ENCODE data around the gene SEZ6L. TPM values are rescaled to one million over a fixed set of nuclear protein-coding genes. Genes with fewer than 3 reads are reported as not detected.

SEZ6L gene
- polyA plus RNA-seq, 2 donors: 0.01 to 0.04 TPM

DNA sequence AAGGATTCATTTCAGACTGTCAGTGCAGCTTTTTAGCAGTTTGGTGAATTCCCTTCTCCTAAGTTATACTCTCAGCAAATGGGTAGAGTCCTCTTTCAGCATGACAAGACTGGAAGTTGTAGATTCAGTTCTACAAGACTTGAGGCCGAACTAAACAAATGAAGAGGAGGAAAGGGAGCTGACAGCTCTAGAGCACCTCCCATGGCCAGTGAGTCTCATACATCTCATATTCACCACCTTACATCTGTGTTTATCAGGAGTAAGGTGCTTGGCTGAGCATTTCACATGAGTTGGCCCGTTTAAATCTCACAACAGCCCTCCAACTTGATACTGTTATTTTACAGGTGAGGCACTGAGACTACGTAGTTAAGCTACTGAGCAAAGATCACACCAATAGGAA lies 30.4 kb downstream of the SEZ6L start:
- Histone ChIP-seq H3K27ac (ENCODE audit: low read depth in 2 of 2, low read length in 1 of 2) (no peak overlapping the region), H3K4me1 (ENCODE audit: control insufficient read depth in 2 of 2, insufficient read depth in 2 of 2, low read length in 1 of 2) (no peaks in the 10 kb centered on the region), H3K36me3 (ENCODE audit: control insufficient read depth in 2 of 2, insufficient read depth in 2 of 2, low read length in 1 of 2) (no peaks in the 10 kb centered on the region), H3K4me3 (ENCODE audit: low read depth in 1 of 2, low read length in 2 of 2) (no peak overlapping the region), H3K9me3 (ENCODE audit: control insufficient read depth in 2 of 2, insufficient read depth in 1 of 2, low read depth in 1 of 2, low read length in 1 of 2) (no peaks in the 10 kb centered on the region), H3K27me3 (ENCODE audit: control insufficient read depth in 1 of 2, insufficient read depth in 2 of 2, low read length in 2 of 2) (no peaks in the 10 kb centered on the region)
- WGBS, 2 donors: 65 to 73% methylated on average over 3 of the region's 3 CpGs

DNA sequence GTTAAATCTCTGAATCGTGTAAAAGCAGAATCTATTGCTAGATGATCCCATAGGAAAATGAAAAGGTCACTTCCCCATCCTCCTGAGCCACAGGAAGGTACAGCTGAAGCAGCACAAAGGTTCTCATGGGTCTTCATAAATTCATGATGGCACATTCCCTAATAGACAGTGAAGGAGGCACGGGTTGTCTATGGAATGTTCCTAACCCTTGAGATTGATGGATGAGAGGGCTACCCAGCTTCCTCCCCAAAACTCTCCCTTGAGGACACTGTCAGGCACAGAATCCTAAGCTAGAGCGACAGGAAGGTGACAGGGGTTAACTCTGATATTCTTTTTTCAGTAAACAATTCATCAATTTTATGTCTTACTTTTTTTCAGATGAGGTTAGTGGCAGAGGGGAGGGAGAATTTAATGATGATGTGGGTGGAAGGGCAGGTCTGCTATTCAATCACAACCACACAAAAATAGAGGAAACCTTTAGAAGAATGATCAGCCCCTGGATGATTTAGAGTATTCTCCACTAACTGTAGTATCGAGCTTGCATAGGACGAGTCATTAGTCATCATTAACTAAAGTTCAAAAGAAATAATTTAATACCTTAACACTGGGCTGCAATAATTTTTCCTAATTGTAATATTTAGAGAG lies 33.1 kb downstream of the SEZ6L start:
- Histone ChIP-seq H3K4me3 (ENCODE audit: low read depth in 1 of 2, low read length in 2 of 2) (no peak overlapping the region), H3K36me3 (ENCODE audit: control insufficient read depth in 2 of 2, insufficient read depth in 2 of 2, low read length in 1 of 2) (no peaks in the 10 kb centered on the region), H3K27me3 (ENCODE audit: control insufficient read depth in 1 of 2, insufficient read depth in 2 of 2, low read length in 2 of 2) (no peaks in the 10 kb centered on the region), H3K27ac (ENCODE audit: low read depth in 2 of 2, low read length in 1 of 2) (no peak overlapping the region), H3K4me1 (ENCODE audit: control insufficient read depth in 2 of 2, insufficient read depth in 2 of 2, low read length in 1 of 2) (no peaks in the 10 kb centered on the region), H3K9me3 (ENCODE audit: control insufficient read depth in 2 of 2, insufficient read depth in 1 of 2, low read depth in 1 of 2, low read length in 1 of 2) (no peaks in the 10 kb centered on the region)
- 54% methylated on average over 5 of the region's 5 CpGs for WGBS, 2 donors

GRCh38 chr22:26205494-26205893 lies 36.2 kb downstream of the SEZ6L start:
- WGBS, 2 donors: 79 to 88% methylated on average over 4 of the region's 4 CpGs
- Histone ChIP-seq H3K36me3 (ENCODE audit: control insufficient read depth in 2 of 2, insufficient read depth in 2 of 2, low read length in 1 of 2) (no peaks in the 10 kb centered on the region), H3K9me3 (ENCODE audit: control insufficient read depth in 2 of 2, insufficient read depth in 1 of 2, low read depth in 1 of 2, low read length in 1 of 2) (no peaks in the 10 kb centered on the region), H3K27ac (ENCODE audit: low read depth in 2 of 2, low read length in 1 of 2) (no peak overlapping the region), H3K4me3 (ENCODE audit: low read depth in 1 of 2, low read length in 2 of 2) (no peak overlapping the region), H3K4me1 (ENCODE audit: control insufficient read depth in 2 of 2, insufficient read depth in 2 of 2, low read length in 1 of 2) (no peaks in the 10 kb centered on the region), H3K27me3 (ENCODE audit: control insufficient read depth in 1 of 2, insufficient read depth in 2 of 2, low read length in 2 of 2) (no peaks in the 10 kb centered on the region)

GRCh38 chr22:26210334-26210733 lies 41.1 kb downstream of the SEZ6L start:
- H3K9me3 ChIP-seq (ENCODE audit: control insufficient read depth in 2 of 2, insufficient read depth in 1 of 2, low read depth in 1 of 2, low read length in 1 of 2): no peaks in the 10 kb centered on the region
- no peak overlapping the region for H3K4me3 ChIP-seq (ENCODE audit: low read depth in 1 of 2, low read length in 2 of 2)
- 53 to 56% methylated on average over 8 of the region's 8 CpGs for WGBS, 2 donors
- H3K4me1 ChIP-seq (ENCODE audit: control insufficient read depth in 2 of 2, insufficient read depth in 2 of 2, low read length in 1 of 2): no peaks in the 10 kb centered on the region
- H3K27ac ChIP-seq (ENCODE audit: low read depth in 2 of 2, low read length in 1 of 2): no peak overlapping the region
- H3K27me3 ChIP-seq (ENCODE audit: control insufficient read depth in 1 of 2, insufficient read depth in 2 of 2, low read length in 2 of 2): no peaks in the 10 kb centered on the region
- no peaks in the 10 kb centered on the region for H3K36me3 ChIP-seq (ENCODE audit: control insufficient read depth in 2 of 2, insufficient read depth in 2 of 2, low read length in 1 of 2)

GRCh38 chr22:26213826-26214225 lies 44.6 kb downstream of the SEZ6L start:
- Histone ChIP-seq H3K27ac (ENCODE audit: low read depth in 2 of 2, low read length in 1 of 2) (no peak overlapping the region), H3K4me1 (ENCODE audit: control insufficient read depth in 2 of 2, insufficient read depth in 2 of 2, low read length in 1 of 2) (no peaks in the 10 kb centered on the region), H3K9me3 (ENCODE audit: control insufficient read depth in 2 of 2, insufficient read depth in 1 of 2, low read depth in 1 of 2, low read length in 1 of 2) (no peaks in the 10 kb centered on the region), H3K36me3 (ENCODE audit: control insufficient read depth in 2 of 2, insufficient read depth in 2 of 2, low read length in 1 of 2) (no peaks in the 10 kb centered on the region), H3K4me3 (ENCODE audit: low read depth in 1 of 2, low read length in 2 of 2) (no peak overlapping the region), H3K27me3 (ENCODE audit: control insufficient read depth in 1 of 2, insufficient read depth in 2 of 2, low read length in 2 of 2) (no peaks in the 10 kb centered on the region)
- WGBS, 2 donors: 31 to 40% methylated on average over 1 of the region's 1 CpG

- H3K9me3 ChIP-seq (ENCODE audit: control insufficient read depth in 2 of 2, insufficient read depth in 1 of 2, low read depth in 1 of 2, low read length in 1 of 2): no peaks in the 10 kb centered on the region
- no peaks in the 10 kb centered on the region for H3K36me3 ChIP-seq (ENCODE audit: control insufficient read depth in 2 of 2, insufficient read depth in 2 of 2, low read length in 1 of 2)
- H3K4me1 ChIP-seq (ENCODE audit: control insufficient read depth in 2 of 2, insufficient read depth in 2 of 2, low read length in 1 of 2): no peaks in the 10 kb centered on the region
- 56% methylated on average over 4 of the region's 4 CpGs for WGBS, 2 donors
- no peaks in the 10 kb centered on the region for H3K27me3 ChIP-seq (ENCODE audit: control insufficient read depth in 1 of 2, insufficient read depth in 2 of 2, low read length in 2 of 2)
- no peak overlapping the region for H3K4me3 ChIP-seq (ENCODE audit: low read depth in 1 of 2, low read length in 2 of 2)
- no peak overlapping the region for H3K27ac ChIP-seq (ENCODE audit: low read depth in 2 of 2, low read length in 1 of 2)
Measured at GRCh38 chr22:26214466-26214865, 45.2 kb downstream of the SEZ6L start.

DNA sequence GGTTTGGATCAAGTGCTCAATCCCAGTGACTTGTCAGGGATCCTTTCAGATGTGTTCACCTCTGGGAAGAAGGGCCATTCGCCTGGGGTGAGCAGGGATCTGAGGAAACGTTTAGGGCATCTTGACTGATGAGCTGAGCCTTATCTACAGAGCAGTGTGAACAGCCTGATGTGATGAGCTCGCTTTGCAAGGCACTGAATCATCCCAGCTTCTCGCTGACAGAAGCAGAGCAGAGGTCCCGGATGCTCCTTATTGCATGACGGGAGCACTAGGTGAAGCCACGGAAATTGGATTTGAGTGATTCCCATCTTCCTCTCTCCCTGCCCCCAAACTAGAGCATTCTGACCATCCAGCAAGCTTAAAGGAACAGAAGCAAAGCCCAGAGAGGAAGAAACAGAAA lies 46.5 kb downstream of the SEZ6L start:
- Histone ChIP-seq H3K36me3 (ENCODE audit: control insufficient read depth in 2 of 2, insufficient read depth in 2 of 2, low read length in 1 of 2) (no peaks in the 10 kb centered on the region), H3K9me3 (ENCODE audit: control insufficient read depth in 2 of 2, insufficient read depth in 1 of 2, low read depth in 1 of 2, low read length in 1 of 2) (no peaks in the 10 kb centered on the region), H3K27me3 (ENCODE audit: control insufficient read depth in 1 of 2, insufficient read depth in 2 of 2, low read length in 2 of 2) (no peaks in the 10 kb centered on the region), H3K27ac (ENCODE audit: low read depth in 2 of 2, low read length in 1 of 2) (no peak overlapping the region), H3K4me1 (ENCODE audit: control insufficient read depth in 2 of 2, insufficient read depth in 2 of 2, low read length in 1 of 2) (no peaks in the 10 kb centered on the region), H3K4me3 (ENCODE audit: low read depth in 1 of 2, low read length in 2 of 2) (no peak overlapping the region)
- WGBS, 2 donors: 34 to 48% methylated on average over 7 of the region's 7 CpGs

DNA sequence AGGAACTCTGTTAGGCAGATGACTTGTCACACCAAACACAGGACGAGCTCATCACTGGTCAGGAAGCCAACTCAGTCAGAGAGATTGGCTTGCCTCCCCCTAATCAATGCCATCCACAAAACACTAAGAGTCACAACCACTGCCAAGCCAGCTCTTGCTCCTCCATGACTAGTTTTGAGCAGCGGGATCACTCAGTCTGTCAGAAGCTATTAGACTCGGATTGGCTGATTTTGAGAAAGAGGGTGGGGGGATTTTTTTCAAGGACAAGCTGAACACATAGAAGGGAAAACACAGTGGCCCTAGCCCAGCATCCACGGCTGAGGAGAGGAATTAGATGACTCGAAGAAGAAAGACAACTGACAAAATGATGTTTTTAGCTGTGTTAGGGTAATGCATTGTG lies 55.9 kb downstream of the SEZ6L start:
- H3K9me3 ChIP-seq (ENCODE audit: control insufficient read depth in 2 of 2, insufficient read depth in 1 of 2, low read depth in 1 of 2, low read length in 1 of 2): peaks cover 0 to 2% of the 10 kb centered on the region in 2 donors
- H3K36me3 ChIP-seq (ENCODE audit: control insufficient read depth in 2 of 2, insufficient read depth in 2 of 2, low read length in 1 of 2): no peaks in the 10 kb centered on the region
- no peaks in the 10 kb centered on the region for H3K27me3 ChIP-seq (ENCODE audit: control insufficient read depth in 1 of 2, insufficient read depth in 2 of 2, low read length in 2 of 2)
- no peak overlapping the region for H3K27ac ChIP-seq (ENCODE audit: low read depth in 2 of 2, low read length in 1 of 2)
- no peak overlapping the region for H3K4me3 ChIP-seq (ENCODE audit: low read depth in 1 of 2, low read length in 2 of 2)
- H3K4me1 ChIP-seq (ENCODE audit: control insufficient read depth in 2 of 2, insufficient read depth in 2 of 2, low read length in 1 of 2): no peaks in the 10 kb centered on the region
- WGBS, 2 donors: 63% methylated on average over 5 of the region's 5 CpGs

- no peaks in the 10 kb centered on the region for H3K27me3 ChIP-seq (ENCODE audit: control insufficient read depth in 1 of 2, insufficient read depth in 2 of 2, low read length in 2 of 2)
- H3K27ac ChIP-seq (ENCODE audit: low read depth in 2 of 2, low read length in 1 of 2): no peak overlapping the region
- no peaks in the 10 kb centered on the region for H3K36me3 ChIP-seq (ENCODE audit: control insufficient read depth in 2 of 2, insufficient read depth in 2 of 2, low read length in 1 of 2)
- H3K4me1 ChIP-seq (ENCODE audit: control insufficient read depth in 2 of 2, insufficient read depth in 2 of 2, low read length in 1 of 2): no peaks in the 10 kb centered on the region
- WGBS, 2 donors: 83 to 87% methylated on average over 7 of the region's 7 CpGs
- H3K9me3 ChIP-seq (ENCODE audit: control insufficient read depth in 2 of 2, insufficient read depth in 1 of 2, low read depth in 1 of 2, low read length in 1 of 2): peaks cover 0 to 2% of the 10 kb centered on the region in 2 donors
- H3K4me3 ChIP-seq (ENCODE audit: low read depth in 1 of 2, low read length in 2 of 2): no peak overlapping the region
Measured at GRCh38 chr22:26226538-26227297, 57.5 kb downstream of the SEZ6L start.

DNA sequence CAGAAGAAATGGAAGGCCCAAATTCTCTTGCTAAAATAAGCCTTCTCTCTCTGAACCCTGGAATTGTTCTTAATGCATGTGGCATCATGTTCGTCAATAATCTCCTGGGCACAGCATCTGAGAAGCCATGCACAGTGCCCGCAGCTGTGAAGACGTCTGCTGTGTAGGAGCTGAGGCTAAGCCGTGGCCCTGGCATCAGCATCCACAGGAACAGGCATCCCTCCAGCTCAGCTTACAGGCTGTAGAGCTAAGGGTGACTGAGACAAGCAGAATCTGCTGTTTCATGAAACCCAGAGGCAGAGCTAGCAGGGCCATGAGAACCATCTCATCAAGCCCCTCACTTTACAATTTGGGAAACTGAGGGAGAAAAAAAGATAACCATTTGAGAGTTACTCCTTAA lies 60.6 kb downstream of the SEZ6L start:
- no peaks in the 10 kb centered on the region for H3K4me1 ChIP-seq (ENCODE audit: control insufficient read depth in 2 of 2, insufficient read depth in 2 of 2, low read length in 1 of 2)
- no peak overlapping the region for H3K27ac ChIP-seq (ENCODE audit: low read depth in 2 of 2, low read length in 1 of 2)
- H3K27me3 ChIP-seq (ENCODE audit: control insufficient read depth in 1 of 2, insufficient read depth in 2 of 2, low read length in 2 of 2): no peaks in the 10 kb centered on the region
- H3K36me3 ChIP-seq (ENCODE audit: control insufficient read depth in 2 of 2, insufficient read depth in 2 of 2, low read length in 1 of 2): no peaks in the 10 kb centered on the region
- H3K9me3 ChIP-seq (ENCODE audit: control insufficient read depth in 2 of 2, insufficient read depth in 1 of 2, low read depth in 1 of 2, low read length in 1 of 2): peaks cover 0 to 2% of the 10 kb centered on the region in 2 donors
- no peak overlapping the region for H3K4me3 ChIP-seq (ENCODE audit: low read depth in 1 of 2, low read length in 2 of 2)
- WGBS, 2 donors: 44 to 64% methylated on average over 4 of the region's 4 CpGs

Measured in esophagus (tissue), 2 donors.